HL-60 (cell line): ENCODE measurements around the gene HYCC1.
A peak's percentile ranks its signal among the peaks of the same experiment; 100 is the strongest.

Experiments
- DNase-seq, 2 experiments: peaks; one replicate each; pipeline ENCODE4 v3.0.0-alpha.2; 2010 to 2020; ENCODE audit warnings: low read depth in 1 of 2, low spot score in 1 of 2
- H3K27ac ChIP-seq: fragments of 250-450 bp; sonication (Bioruptor Pico); replicated peaks from 2 replicates; pipeline ENCODE4 v1.5.1; 2020; ENCODE audit warnings: mild to moderate bottlenecking, moderate library complexity
- H3K27me3 ChIP-seq: fragments of 250-450 bp; sonication (Bioruptor Pico); 2 replicates; pipeline ENCODE4 v1.5.1; 2021; ENCODE audit warnings: mild to moderate bottlenecking, moderate library complexity; ENCODE audit not compliant: insufficient read depth, poor library complexity, severe bottlenecking
- H3K4me3 ChIP-seq: replicated peaks from 2 replicates; pipeline ENCODE4 v1.5.1; 2011; ENCODE audit warnings: mild to moderate bottlenecking, control low read depth, low read length; ENCODE audit not compliant: insufficient read depth
- GABPA ChIP-seq: IDR thresholded peaks from 2 replicates; pipeline ENCODE4 v1.6.1; 2012; ENCODE audit warnings: low read depth
- POLR2AphosphoS5 ChIP-seq: IDR thresholded peaks from 2 replicates; pipeline ENCODE4 v1.6.1; 2012; ENCODE audit warnings: low read depth
- SPI1 ChIP-seq: IDR thresholded peaks from 2 replicates; pipeline ENCODE4 v1.6.1; 2012; ENCODE audit warnings: low read depth, mild to moderate bottlenecking, borderline replicate concordance
- TF ChIP-seq, protein P1 (sequence below): IDR thresholded peaks from 2 replicates; pipeline ENCODE4 v1.6.1; 2012; ENCODE audit warnings: low read depth; ENCODE audit not compliant: insufficient replicate concordance
- TF ChIP-seq, protein P2 (sequence below): IDR thresholded peaks from one replicate; pipeline ENCODE4 v1.5.1; 2011; ENCODE audit warnings: low read length, control low read depth, inconsistent platforms; ENCODE audit not compliant: insufficient read depth

The HYCC1 gene

DNA sequence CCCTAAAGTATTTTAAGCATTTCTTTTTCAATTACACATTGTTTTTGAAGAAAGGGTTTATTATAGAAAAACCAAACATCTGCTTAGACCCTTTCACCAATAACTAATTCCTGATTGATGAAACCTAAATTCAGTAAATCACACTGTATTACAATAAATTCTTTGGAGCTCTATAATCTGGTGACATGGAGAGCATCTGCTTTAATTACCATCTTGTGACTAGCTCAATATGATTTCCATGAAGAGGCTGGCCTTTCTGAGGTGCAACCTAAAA, 9.7 kb downstream of the HYCC1 start:
- no peak overlapping the region for H3K4me3 ChIP-seq
- no peaks in the 10 kb centered on the region for H3K27me3 ChIP-seq
- H3K27ac ChIP-seq, result no peak overlapping the region
- no peak for DNase-seq
- TF ChIP-seq SPI1, result no peak
- TF ChIP-seq POLR2AphosphoS5, result no peak
- TF ChIP-seq, protein P1, sequence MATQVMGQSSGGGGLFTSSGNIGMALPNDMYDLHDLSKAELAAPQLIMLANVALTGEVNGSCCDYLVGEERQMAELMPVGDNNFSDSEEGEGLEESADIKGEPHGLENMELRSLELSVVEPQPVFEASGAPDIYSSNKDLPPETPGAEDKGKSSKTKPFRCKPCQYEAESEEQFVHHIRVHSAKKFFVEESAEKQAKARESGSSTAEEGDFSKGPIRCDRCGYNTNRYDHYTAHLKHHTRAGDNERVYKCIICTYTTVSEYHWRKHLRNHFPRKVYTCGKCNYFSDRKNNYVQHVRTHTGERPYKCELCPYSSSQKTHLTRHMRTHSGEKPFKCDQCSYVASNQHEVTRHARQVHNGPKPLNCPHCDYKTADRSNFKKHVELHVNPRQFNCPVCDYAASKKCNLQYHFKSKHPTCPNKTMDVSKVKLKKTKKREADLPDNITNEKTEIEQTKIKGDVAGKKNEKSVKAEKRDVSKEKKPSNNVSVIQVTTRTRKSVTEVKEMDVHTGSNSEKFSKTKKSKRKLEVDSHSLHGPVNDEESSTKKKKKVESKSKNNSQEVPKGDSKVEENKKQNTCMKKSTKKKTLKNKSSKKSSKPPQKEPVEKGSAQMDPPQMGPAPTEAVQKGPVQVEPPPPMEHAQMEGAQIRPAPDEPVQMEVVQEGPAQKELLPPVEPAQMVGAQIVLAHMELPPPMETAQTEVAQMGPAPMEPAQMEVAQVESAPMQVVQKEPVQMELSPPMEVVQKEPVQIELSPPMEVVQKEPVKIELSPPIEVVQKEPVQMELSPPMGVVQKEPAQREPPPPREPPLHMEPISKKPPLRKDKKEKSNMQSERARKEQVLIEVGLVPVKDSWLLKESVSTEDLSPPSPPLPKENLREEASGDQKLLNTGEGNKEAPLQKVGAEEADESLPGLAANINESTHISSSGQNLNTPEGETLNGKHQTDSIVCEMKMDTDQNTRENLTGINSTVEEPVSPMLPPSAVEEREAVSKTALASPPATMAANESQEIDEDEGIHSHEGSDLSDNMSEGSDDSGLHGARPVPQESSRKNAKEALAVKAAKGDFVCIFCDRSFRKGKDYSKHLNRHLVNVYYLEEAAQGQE, result no peak
- TF ChIP-seq, protein P2, sequence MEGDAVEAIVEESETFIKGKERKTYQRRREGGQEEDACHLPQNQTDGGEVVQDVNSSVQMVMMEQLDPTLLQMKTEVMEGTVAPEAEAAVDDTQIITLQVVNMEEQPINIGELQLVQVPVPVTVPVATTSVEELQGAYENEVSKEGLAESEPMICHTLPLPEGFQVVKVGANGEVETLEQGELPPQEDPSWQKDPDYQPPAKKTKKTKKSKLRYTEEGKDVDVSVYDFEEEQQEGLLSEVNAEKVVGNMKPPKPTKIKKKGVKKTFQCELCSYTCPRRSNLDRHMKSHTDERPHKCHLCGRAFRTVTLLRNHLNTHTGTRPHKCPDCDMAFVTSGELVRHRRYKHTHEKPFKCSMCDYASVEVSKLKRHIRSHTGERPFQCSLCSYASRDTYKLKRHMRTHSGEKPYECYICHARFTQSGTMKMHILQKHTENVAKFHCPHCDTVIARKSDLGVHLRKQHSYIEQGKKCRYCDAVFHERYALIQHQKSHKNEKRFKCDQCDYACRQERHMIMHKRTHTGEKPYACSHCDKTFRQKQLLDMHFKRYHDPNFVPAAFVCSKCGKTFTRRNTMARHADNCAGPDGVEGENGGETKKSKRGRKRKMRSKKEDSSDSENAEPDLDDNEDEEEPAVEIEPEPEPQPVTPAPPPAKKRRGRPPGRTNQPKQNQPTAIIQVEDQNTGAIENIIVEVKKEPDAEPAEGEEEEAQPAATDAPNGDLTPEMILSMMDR, result no peak
- no peak for TF ChIP-seq GABPA

DNA sequence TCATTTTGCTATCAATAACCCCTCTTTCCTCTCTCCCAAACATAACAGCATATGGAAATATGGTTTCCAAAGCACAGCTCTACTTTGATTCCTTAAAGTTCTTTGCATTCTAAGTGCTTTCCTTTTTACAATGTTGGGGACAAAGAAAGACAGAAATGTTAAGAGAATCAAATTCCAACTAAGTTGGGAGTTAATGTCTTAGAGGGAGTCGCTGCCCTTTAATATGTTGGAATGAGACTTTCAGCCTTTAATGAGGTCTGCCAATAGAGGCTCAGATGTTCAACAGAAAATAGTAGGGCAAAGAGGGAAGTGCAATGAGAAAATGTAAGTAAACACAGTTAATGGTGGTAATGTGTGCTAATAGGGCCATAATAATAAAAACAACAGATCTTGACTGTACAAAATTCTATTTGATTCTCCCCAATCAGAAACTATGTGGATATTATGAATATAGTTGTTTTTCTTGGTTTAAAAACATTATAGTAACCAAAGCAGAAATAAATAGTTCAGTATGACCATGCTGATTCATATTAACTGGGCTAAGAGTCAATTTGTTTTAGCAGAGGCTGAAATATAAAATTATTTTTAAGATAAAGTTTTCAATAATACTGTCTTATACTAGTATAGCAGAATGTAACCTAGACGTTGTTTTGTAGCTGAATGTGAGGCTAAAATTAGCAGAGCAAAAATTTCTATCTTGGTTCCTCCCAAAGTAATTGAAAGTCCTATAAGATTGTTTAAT, 10.3 kb downstream of the HYCC1 start:
- TF ChIP-seq, protein P2, result no peak
- peak; percentile 41 for TF ChIP-seq SPI1
- H3K4me3 ChIP-seq, result no peak overlapping the region
- H3K27ac ChIP-seq, result no peak overlapping the region
- DNase-seq, result no peak
- no peaks in the 10 kb centered on the region for H3K27me3 ChIP-seq

DNA sequence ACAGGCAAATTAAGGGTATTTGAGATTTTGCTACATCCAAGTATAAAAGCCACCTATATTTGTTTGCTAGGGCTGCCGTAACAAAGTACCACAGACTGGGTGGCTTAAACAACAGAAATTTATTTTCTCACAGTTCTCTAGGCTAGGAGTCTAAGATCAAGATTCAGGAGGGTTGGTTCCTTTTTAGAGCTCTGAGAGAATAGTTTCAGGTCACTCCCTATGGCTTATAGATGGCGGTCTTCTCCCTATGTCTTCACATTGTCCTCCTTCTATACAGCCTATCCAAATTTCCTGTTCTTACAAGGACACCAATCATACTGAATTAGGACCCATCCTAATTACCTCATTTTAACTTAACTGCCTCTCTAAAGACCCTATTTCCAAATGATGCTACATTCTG, 11.2 kb downstream of the HYCC1 start:
- DNase-seq, result no peak
- Histone ChIP-seq H3K4me3 (no peak overlapping the region), H3K27me3 (no peaks in the 10 kb centered on the region), H3K27ac (no peak overlapping the region)
- TF ChIP-seq, protein P2, result no peak
- no peak for TF ChIP-seq SPI1
- TF ChIP-seq GABPA, result no peak
- TF ChIP-seq, protein P1, result no peak
- TF ChIP-seq POLR2AphosphoS5, result no peak

DNA sequence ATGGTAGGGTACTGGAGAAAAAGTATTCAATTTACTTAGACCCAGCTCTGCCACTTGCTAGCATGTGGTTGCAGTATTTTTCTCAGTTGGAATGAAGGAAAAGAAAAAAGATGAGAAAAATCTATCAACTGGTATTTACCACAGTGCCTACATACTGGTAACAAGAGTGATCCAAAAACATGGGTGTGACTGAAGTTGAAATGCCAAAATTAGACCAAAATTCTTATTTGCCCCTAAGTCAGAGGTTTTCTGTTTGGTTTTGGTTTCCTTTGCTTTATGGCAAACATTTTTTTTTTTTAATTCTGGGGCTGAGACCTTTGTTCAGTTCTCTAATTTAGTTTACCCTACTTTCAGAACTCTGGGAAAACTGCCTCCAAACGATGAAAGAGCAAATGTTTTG, 12.3 kb downstream of the HYCC1 start:
- no peak for DNase-seq
- no peak for TF ChIP-seq POLR2AphosphoS5
- no peak for TF ChIP-seq SPI1
- TF ChIP-seq GABPA, result no peak
- TF ChIP-seq, protein P1, result no peak
- TF ChIP-seq, protein P2, result no peak
- Histone ChIP-seq H3K4me3 (no peak overlapping the region), H3K27me3 (no peaks in the 10 kb centered on the region), H3K27ac (no peak overlapping the region)
